GM19324 (cell line): ENCODE data around the gene BHLHA9.

Experiments
- ATAC-seq: cut with Tn5 transposase; IDR thresholded peaks from one replicate; pipeline ENCODE4 v1.9.1; 2021; ENCODE audit warnings: mild to moderate bottlenecking, moderate library complexity; ENCODE audit not compliant: unreplicated experiment, low FRiP score

BHLHA9 gene

DNA sequence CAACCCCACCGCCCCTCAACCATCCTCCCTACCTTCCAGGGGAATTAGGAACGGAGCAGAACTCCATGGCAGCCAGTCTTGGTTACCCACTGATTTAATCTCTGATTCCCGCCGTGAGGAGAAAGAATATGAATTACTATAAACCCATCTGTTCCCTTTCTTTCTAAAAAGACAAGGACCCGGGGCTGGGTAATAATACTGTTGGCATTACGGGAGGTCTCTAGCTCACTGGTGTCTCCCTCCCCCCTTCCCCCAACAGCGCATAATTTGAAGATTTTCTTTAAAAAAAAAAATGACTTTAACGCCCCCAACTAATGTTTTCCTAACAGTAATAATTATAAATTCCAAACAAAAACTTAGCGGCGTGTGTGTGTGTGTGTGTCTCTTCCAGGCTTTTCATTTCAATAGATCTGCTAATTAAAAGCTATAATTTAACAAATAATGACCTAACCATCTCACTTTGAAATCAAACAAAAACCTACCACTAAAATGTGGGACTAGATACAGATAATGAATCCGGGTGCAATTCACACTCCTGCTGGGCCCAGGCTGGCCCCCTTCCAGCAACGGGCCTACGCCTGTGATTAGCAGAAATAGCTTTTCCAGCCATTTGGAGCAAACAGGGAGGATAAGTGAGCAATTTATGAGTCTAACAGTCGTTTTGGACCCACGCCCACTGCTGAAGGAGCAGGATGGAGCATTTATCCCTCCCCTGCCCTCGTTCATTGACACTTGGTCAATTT lies 18.2 kb upstream of the BHLHA9 start:
- no peak for ATAC-seq

- no peak for ATAC-seq
Measured at GRCh38 chr17:1255041-1255440, 15.2 kb upstream of the BHLHA9 start.

- no peak for ATAC-seq
Measured at GRCh38 chr17:1256699-1257098, 13.5 kb upstream of the BHLHA9 start.

DNA sequence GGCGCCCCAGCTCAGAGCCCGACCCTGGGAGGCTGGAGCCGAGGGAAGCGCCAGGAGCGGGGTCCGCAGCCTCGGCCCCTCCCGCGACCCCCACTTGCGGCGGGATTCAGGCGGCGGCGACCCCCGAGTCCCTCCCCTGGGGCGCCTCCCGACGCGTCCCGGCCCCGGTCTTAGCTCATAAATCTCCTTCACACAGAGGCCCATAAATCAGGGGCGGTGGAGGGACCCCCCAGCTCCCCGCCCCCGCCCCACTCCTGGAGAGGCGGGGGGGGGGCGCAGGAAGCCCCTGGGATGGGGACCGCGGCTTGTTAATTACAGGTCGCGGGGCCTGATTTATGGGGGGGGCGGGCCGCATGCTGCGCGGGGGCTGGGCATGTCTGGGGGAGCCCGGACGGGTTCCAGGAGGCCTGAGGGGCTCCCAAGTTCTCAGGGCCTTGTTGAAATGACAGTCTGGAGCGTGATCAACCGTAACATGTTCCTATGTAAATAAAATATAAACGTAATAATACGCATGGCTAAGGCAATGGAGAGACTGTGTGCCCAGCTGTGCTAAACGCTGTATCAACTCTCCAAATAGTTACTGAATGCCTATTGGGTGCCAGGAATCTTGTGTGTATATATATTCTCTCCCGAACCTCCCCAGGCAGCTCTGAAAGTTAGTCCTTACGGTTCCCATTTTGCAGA lies 10.0 kb upstream of the BHLHA9 start:
- ATAC-seq: no peak

DNA sequence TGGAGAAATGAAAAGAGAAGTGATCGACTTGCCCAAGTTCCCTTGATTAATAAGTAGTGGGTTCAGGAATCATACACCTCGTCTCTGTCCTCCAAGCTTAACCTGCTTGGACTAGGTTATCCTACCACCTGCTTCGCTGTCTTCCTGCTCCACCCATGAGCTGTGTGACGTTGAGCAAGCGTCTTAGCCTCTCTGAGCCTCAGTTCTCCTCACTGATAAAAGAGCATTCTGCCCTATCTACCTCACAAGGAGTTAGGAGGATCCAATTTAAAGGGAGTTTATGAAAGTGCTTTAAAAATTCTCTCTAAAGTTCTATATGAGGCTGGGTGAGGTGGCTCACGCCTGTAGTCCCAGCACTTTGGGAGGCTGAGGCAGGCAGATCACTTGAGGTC lies 9.5 kb upstream of the BHLHA9 start:
- no peak for ATAC-seq

DNA sequence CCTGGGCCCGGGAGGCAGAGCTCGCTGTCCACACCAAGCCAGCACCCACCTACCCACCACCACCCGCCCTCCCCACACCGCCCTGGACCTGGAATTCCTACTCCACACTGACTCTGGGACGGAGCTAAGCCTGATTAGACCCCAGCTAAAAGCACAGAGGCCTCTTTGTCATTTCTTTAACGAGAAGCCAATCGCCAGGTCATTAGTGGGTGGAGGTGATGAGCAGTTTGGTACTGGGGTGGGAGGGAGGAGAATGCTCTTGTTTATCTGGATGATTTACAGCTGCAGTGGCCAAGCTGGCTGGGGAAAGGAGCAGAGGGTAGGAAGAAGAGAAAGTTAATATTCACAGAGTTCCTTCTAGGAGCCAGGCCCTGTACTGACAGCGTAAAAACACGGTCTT lies 6.0 kb upstream of the BHLHA9 start:
- no peak for ATAC-seq

DNA sequence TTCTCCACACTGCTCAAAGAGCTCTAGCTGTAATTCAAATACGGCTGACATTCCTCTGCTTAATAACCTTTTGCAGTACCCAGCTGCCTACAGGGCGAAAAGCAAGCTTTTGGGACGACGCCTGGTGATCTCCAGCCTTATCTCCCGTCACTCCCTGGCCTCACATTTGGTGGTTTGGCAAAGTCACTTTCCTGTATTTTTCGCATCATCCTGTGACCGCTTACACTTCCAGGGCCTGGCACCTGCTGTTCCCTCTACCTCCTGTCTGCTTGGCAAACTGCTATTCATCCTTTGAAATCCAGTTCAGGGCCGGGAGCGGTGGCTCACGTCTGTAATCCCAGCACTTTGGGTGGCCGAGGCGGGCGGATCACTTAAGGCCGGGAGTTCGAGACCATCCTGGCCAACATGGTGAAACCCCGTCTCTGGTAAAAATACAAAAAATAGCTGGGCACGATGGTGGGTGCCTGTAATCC lies 2.7 kb upstream of the BHLHA9 start:
- no peak for ATAC-seq

DNA sequence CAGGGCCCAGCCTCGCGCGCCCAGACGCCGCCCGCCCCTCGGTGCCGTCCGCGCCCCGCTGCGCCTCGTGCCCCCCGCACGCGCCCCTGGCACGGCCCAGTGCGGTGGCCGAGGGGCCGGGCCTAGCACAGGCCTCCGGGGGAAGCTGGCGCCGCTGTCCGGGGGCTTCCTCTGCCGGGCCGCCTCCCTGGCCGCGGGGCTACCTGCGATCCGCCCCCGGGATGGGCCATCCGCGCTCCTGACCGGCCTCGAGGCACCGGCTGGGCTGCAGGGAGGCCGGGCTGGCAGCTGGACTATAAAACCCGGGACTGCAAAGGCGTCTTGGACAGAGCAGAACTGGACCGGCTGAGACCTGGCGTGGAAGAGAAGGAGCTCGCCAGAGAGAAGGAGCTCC lies 783 bp downstream of the BHLHA9 start:
- ATAC-seq: no peak

DNA sequence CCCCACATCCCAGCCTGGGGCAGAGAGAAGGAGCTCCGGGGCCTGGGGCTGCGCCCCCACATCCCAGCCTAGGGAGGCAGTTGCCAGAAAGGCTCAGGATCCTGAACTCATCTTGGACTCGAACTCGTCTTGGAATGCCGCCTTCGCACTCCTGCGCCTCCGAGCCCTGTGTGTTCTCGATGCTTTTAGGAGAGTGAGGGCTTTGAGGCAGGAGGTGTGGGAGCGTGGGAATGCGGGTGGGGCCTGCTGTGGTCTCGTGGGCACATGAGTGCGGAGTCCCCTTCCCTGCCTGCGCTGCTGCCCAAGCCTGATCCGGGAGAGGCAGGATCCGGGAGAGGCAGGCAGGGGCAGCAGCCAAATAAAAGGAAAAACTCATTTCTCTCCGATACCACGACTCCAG lies 1.2 kb downstream of the BHLHA9 start:
- no peak for ATAC-seq

DNA sequence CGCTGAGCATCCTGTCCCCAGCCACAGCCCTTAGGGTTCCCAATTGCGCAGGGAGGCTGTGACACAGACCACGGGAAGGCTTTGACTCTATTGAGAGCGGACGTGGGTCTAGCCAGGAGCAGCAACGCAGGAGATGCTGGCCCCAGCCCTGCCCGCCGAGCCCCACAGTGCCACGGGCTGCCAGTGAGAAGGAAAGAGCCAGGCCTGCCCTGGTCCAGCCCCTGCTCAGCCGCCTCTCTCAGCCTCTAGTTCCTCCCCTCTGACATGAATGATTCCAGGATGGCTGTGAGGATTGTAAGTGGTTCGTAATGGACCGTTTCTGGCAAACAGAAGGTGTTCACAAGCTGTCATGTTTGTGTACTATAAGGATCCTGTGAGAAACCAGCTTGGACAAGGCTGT lies 2.5 kb downstream of the BHLHA9 start:
- ATAC-seq: no peak

GRCh38 chr17:1273492-1274244 lies 3.4 kb downstream of the BHLHA9 start:
- no peak for ATAC-seq

DNA sequence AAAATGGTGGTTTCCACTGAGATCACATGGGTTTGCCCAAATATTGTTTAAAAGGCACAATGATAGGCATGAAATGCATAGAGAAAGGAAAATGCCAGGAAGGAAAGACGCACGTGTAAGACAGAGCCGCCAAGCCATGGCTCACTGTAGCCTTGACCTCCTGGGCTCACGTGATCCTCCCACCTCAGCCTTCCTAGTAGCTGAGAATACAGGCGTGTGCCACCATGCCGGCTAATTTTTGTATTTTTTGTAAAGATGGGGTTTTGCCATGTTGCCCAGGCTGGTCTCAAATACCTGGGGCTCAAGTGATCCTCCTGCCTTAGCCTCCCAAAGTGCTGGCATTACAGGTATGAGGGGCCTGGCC lies 4.0 kb downstream of the BHLHA9 start:
- no peak for ATAC-seq

- no peak for ATAC-seq
Measured at GRCh38 chr17:1275205-1275961, 5.1 kb downstream of the BHLHA9 start.

GRCh38 chr17:1275962-1276736 lies 5.9 kb downstream of the BHLHA9 start:
- no peak for ATAC-seq

GRCh38 chr17:1280652-1281051 lies 10.4 kb downstream of the BHLHA9 start:
- no peak for ATAC-seq

DNA sequence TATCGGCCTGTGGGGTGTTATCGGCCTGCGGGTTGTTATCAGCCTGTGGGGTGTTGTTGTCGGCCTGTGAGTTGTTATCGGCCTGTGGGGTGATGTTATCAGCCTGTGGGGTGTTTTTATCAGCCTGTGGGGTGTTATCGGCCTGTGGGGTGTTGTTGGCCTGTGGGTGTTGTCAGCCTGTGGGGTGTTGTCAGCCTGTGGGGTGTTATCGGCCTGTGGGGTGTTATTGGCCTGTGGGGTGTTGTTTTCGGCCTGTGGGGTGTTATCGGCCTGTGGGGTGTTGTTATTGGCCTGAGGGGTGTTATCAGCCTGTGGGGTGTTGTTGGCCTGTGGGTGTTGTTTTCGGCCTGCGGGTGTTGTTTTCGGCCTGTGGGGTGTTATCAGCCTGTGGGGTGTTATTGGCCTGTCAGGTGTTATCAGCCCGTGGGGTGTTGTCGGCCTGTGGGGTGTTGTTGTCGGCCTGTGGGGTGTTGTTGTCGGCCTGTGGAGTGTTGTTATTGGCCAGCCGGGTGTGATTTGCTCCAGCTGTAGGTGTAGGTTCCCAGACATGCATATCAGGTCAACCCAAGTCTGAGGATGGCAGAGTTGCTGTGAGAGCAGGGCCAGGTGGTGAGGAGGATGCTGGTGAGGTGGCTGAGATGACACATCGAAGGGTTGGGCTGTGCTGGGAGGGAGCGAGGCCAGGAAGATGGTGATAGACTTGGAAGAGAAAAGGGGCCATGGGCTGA lies 16.3 kb downstream of the BHLHA9 start:
- no peak for ATAC-seq

GRCh38 chr17:1289695-1290094 lies 19.5 kb downstream of the BHLHA9 start:
- ATAC-seq: no peak

DNA sequence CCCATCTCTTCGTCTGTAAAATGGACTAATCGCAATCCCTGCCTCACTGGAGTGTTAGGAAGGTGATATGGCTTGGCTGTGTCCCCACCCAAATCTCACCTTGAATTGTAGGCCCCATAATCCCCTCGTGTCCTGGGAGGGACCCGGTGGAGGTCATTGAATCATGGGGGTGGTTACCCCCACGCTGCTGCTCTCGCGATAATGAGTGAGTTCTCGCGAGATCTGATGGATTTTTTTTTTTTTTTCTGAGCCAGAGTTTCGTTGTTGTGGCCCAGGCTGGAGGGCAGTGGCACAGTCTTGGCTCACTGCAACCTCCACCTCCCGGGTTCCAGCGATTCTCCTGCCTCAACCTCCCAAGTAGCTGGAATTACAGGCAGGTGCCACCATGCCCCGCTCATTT lies 20.4 kb downstream of the BHLHA9 start:
- ATAC-seq: no peak

- no peak for ATAC-seq
Measured at GRCh38 chr17:1294157-1294717, 24.0 kb downstream of the BHLHA9 start.
